HEK293 (cell line): ENCODE results near the gene SYNGR1.

Source experiments
- CTCF ChIA-PET: fragments of 350-600 bp; formaldehyde crosslinking; extraction: SDS; loops from one replicate; lab custom pipeline; 2021; ENCODE audit warnings: antibody characterized with exemption; lab: Yijun Ruan, JAX
- POLR2A ChIA-PET: fragments of 300-600 bp; formaldehyde crosslinking; extraction: SDS; loops from one replicate; lab custom pipeline; 2020; ENCODE audit warnings: antibody characterized with exemption, inconsistent platforms; lab: Yijun Ruan, JAX
- H3K27ac ChIP-seq: fragments of 200-500 bp; sonication (Bioruptor generic); 2 replicates; pipeline ENCODE4 v1.5.1; 2014; ENCODE audit warnings: low read depth, low read length, control low read depth, inconsistent platforms; ENCODE audit errors: extremely low read depth
- H3K36me3 ChIP-seq, 2 experiments: fragments of 200-500 bp in 1 of 2; sonication (Bioruptor generic) in 1 of 2; 1 replicate in 1 of 2; 2 replicates in 1 of 2; pipeline ENCODE4 v1.5.1; 2014 to 2017; ENCODE audit warnings: inconsistent platforms in 2 of 2, low read length in 2 of 2; ENCODE audit not compliant: control insufficient read depth in 2 of 2, insufficient read depth in 1 of 2
- H3K4me1 ChIP-seq: fragments of 200-500 bp; sonication (Bioruptor generic); 2 replicates; pipeline ENCODE4 v1.5.1; 2014; ENCODE audit warnings: mild to moderate bottlenecking, low read length, inconsistent platforms; ENCODE audit not compliant: control insufficient read depth, insufficient read depth
- H3K4me3 ChIP-seq: 2 replicates; pipeline ENCODE4 v1.5.1; 2011; ENCODE audit warnings: low read depth, mild to moderate bottlenecking, control low read depth, low read length, moderate library complexity
- H3K9me3 ChIP-seq: fragments of 200-500 bp; sonication (Bioruptor generic); 2 replicates; pipeline ENCODE4 v1.5.1; 2014; ENCODE audit warnings: low read depth, low read length, inconsistent platforms; ENCODE audit not compliant: control insufficient read depth, insufficient read depth
- EGR2 ChIP-seq: fragments of 450-650 bp; formaldehyde crosslinking; IDR thresholded peaks from 2 replicates; pipeline ENCODE4 v1.5.1; 2016; ENCODE audit warnings: low read depth, missing biosample characterization, missing genetic modification characterization
- MEIS1 ChIP-seq: sonication (generic); formaldehyde crosslinking; IDR thresholded peaks from 2 replicates; pipeline ENCODE4 v1.8.1; 2022; ENCODE audit warnings: missing genetic modification reagents, mild to moderate bottlenecking, borderline replicate concordance
- TCF7L2 ChIP-seq: IDR thresholded peaks from 2 replicates; pipeline ENCODE4 v1.6.1; 2011; ENCODE audit warnings: low read depth, mild to moderate bottlenecking, inconsistent platforms, low read length, moderate library complexity, borderline replicate concordance
- YY1 ChIP-seq: fragments of 450-650 bp; formaldehyde crosslinking; IDR thresholded peaks from 2 replicates; pipeline ENCODE4 v1.5.1; 2018; ENCODE audit warnings: missing biosample characterization, missing genetic modification characterization
- ZBTB11 ChIP-seq: fragments of 450-650 bp; formaldehyde crosslinking; conservative IDR thresholded peaks from 2 replicates; pipeline ENCODE4 v1.5.1; 2016; ENCODE audit warnings: low read depth, missing biosample characterization, missing genetic modification characterization
- ZFHX2 ChIP-seq: fragments of 450-650 bp; formaldehyde crosslinking; conservative IDR thresholded peaks from 2 replicates; pipeline ENCODE4 v1.5.1; 2016; ENCODE audit warnings: missing biosample characterization, missing genetic modification characterization
- ZNF133 ChIP-seq: fragments of 450-650 bp; formaldehyde crosslinking; IDR thresholded peaks from 2 replicates; pipeline ENCODE4 v1.5.1; 2016; ENCODE audit warnings: missing biosample characterization, missing genetic modification characterization
- ZNF521 ChIP-seq: fragments of 450-650 bp; formaldehyde crosslinking; IDR thresholded peaks from 2 replicates; pipeline ENCODE4 v1.5.1; 2017; ENCODE audit warnings: missing biosample characterization, mild to moderate bottlenecking, missing genetic modification characterization
- ZNF645 ChIP-seq: fragments of 450-650 bp; formaldehyde crosslinking; IDR thresholded peaks from 2 replicates; pipeline ENCODE4; 2016; ENCODE audit warnings: missing biosample characterization, missing genetic modification characterization
- ZNF658 ChIP-seq: fragments of 450-650 bp; formaldehyde crosslinking; IDR thresholded peaks from 2 replicates; pipeline ENCODE4; 2016; ENCODE audit warnings: missing biosample characterization, missing genetic modification characterization
- ZSCAN4 ChIP-seq: fragments of 450-650 bp; formaldehyde crosslinking; IDR thresholded peaks from 2 replicates; pipeline ENCODE4 v1.5.1; 2017; ENCODE audit warnings: missing biosample characterization, missing genetic modification characterization

Gene SYNGR1

GRCh38 chr22:39401301-39401631 is 51.5 kb downstream of the SYNGR1 start (continued):
- TF ChIP-seq ZBTB11 (tag by site-specific recombination), result no peak

- Histone ChIP-seq H3K4me3 (no peak overlapping the region), H3K4me1 (no peaks in the 10 kb centered on the region), H3K36me3 (peaks cover 0 to 31% of the 10 kb centered on the region in 2 experiments; a peak in 2 of 3 replicates), H3K9me3 (no peaks in the 10 kb centered on the region), H3K27ac (no peak overlapping the region)
- CTCF ChIA-PET, result interaction anchor here (0.6 to 1.6 kb wide), 3 partner anchors 74 to 1357 kb away, joined by 3 to 4 read pairs (median 3); no protein-coding TSS in a partner anchor
- TF ChIP-seq ZNF645 (tag by site-specific recombination), result no peak
- peak; percentile 91 for TF ChIP-seq ZFHX2 (tag by site-specific recombination)
- peak; percentile 97 for TF ChIP-seq EGR2 (tag by site-specific recombination)
- POLR2A ChIA-PET, result interaction anchor here (0.6 kb wide), 1 partner anchor 14 kb away, joined by 4 read pairs; no protein-coding TSS in a partner anchor
Observed at GRCh38 chr22:39405346-39406085, 55.7 kb downstream of the SYNGR1 start.

- CTCF ChIA-PET, result interaction anchor here (0.6 to 0.9 kb wide), 2 partner anchors 9 to 71 kb away, joined by 3 read pairs; partner anchors contain the start of gene TAB1
Observed at GRCh38 chr22:39408173-39408572, 58.4 kb downstream of the SYNGR1 start.

GRCh38 chr22:39408807-39409206 is 59.0 kb downstream of the SYNGR1 start:
- no peaks in the 10 kb centered on the region for H3K4me1 ChIP-seq
- H3K4me3 ChIP-seq, result no peak overlapping the region
- H3K36me3 ChIP-seq, result peaks cover 0 to 11% of the 10 kb centered on the region in 2 experiments; a peak in 2 of 3 replicates
- no peaks in the 10 kb centered on the region for H3K9me3 ChIP-seq
- ChIA-PET POLR2A (interaction anchor here (1.0 kb wide), 1 partner anchor 10 kb away, joined by 3 read pairs; the partner anchor contains the start of gene TAB1), CTCF (interaction anchor here (0.9 kb wide), 1 partner anchor 9 kb away, joined by 3 read pairs; the partner anchor contains the start of gene TAB1)
- TF ChIP-seq MEIS1 (CRISPR knock-in tag), result no peak
- no peak for TF ChIP-seq ZNF133
- no peak for TF ChIP-seq YY1 (tag by site-specific recombination)
- no peak for TF ChIP-seq TCF7L2
- no peak for TF ChIP-seq ZNF658 (tag by site-specific recombination)
- no peak overlapping the region for H3K27ac ChIP-seq

More at GRCh38 chr22:39408173-39408572, 58.4 kb downstream of the SYNGR1 start:
- TF ChIP-seq ZSCAN4 (tag by site-specific recombination) (no peak), ZNF521 (tag by site-specific recombination) (no peak)
- Histone ChIP-seq H3K36me3 (peaks cover 0 to 11% of the 10 kb centered on the region in 2 experiments; a peak in 2 of 3 replicates), H3K9me3 (no peaks in the 10 kb centered on the region), H3K27ac (no peak overlapping the region), H3K4me1 (no peaks in the 10 kb centered on the region), H3K4me3 (no peak overlapping the region)
- POLR2A ChIA-PET, result interaction anchor here (1.0 kb wide), 1 partner anchor 9 kb away, joined by 3 read pairs; the partner anchor contains the start of gene TAB1
